ENCODE results near the gene WNT8A. TPM values are rescaled to one million over a fixed set of nuclear protein-coding genes. Genes with fewer than 3 reads are reported as not detected.

The WNT8A gene
- total RNA-seq, 1 donor from 2014 or later, result not detected

DNA sequence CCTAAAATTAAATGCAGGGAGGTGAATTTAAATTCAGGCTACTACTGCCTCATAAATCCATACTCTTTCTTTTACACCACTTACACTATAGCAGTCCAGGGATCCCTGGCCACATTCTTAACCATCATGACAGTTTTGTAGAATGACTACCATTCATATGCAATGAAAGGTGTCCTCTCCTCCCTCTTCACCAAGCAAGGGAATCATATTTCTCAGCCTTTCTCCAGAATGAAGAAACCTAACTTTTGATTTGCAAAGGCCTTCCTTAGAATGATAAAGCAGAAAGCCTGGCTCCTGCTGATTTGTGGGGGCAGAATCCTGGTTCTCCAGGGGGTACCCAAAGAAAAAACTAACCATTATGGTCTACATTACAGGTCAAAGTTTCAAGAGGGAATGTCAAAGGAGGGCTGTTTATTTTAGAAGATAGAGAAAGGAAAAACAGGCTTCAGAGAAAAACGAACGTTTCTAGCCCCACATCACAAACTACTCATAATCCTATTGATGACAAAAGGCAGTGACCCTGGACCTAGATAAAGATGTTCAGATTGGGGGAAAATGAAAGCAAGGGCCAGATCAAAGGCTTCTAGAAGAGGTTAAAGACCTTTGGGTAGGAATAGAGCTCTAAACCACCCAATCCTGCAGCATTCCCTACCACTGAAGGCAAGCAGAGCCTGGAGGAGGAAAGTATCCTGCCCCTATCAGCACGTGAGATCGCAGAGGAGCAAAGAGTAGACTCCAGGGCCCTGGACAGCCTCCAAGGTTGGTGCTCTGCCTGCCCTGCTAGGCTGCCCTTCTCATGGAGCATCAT, 11.5 kb downstream of the WNT8A start:
- no peak for DNase-seq (ENCODE audit: low spot score in 2 of 2)
- Histone ChIP-seq H3K4me1 (no peaks in the 10 kb centered on the region), H3K9me3 (no peaks in the 10 kb centered on the region), H3K36me3 (no peaks in the 10 kb centered on the region), H3K27me3 (no peaks in the 10 kb centered on the region), H3K4me3 (no peak overlapping the region), H3K27ac (no peak overlapping the region)
- TF ChIP-seq, protein P1, sequence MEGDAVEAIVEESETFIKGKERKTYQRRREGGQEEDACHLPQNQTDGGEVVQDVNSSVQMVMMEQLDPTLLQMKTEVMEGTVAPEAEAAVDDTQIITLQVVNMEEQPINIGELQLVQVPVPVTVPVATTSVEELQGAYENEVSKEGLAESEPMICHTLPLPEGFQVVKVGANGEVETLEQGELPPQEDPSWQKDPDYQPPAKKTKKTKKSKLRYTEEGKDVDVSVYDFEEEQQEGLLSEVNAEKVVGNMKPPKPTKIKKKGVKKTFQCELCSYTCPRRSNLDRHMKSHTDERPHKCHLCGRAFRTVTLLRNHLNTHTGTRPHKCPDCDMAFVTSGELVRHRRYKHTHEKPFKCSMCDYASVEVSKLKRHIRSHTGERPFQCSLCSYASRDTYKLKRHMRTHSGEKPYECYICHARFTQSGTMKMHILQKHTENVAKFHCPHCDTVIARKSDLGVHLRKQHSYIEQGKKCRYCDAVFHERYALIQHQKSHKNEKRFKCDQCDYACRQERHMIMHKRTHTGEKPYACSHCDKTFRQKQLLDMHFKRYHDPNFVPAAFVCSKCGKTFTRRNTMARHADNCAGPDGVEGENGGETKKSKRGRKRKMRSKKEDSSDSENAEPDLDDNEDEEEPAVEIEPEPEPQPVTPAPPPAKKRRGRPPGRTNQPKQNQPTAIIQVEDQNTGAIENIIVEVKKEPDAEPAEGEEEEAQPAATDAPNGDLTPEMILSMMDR (IDR thresholded peaks at IDR 0.05), result no peak
- intact Hi-C loops (cut with DNase I), result no loop called here

DNA sequence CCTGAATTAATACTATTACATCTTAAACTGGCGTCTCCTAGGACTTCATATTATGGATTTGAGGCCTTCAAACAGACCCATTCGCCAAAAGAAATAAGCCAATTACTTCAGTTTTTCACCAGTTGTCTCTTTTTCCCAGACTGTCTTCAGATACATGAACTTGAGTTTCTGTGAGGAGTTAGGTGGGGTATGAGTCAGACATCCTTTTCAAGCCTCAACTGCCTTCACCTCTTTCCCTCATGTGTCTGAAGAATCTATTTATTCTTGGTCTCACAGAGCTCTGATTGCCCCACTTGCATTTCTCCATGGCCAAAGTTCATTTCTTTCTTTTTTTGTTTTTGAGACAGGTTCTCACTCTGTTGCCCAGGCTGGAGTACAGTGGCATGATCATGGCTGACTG, 12.5 kb downstream of the WNT8A start:
- H3K4me1 ChIP-seq, result no peaks in the 10 kb centered on the region
- no peak for DNase-seq (ENCODE audit: low spot score in 2 of 2)
- intact Hi-C loops (cut with DNase I), result no loop called here
- TF ChIP-seq, protein P1 (IDR thresholded peaks at IDR 0.05), result no peak
- no peak overlapping the region for H3K27ac ChIP-seq
- H3K27me3 ChIP-seq, result no peaks in the 10 kb centered on the region
- no peak overlapping the region for H3K4me3 ChIP-seq
- no peaks in the 10 kb centered on the region for H3K9me3 ChIP-seq
- H3K36me3 ChIP-seq, result no peaks in the 10 kb centered on the region

DNA sequence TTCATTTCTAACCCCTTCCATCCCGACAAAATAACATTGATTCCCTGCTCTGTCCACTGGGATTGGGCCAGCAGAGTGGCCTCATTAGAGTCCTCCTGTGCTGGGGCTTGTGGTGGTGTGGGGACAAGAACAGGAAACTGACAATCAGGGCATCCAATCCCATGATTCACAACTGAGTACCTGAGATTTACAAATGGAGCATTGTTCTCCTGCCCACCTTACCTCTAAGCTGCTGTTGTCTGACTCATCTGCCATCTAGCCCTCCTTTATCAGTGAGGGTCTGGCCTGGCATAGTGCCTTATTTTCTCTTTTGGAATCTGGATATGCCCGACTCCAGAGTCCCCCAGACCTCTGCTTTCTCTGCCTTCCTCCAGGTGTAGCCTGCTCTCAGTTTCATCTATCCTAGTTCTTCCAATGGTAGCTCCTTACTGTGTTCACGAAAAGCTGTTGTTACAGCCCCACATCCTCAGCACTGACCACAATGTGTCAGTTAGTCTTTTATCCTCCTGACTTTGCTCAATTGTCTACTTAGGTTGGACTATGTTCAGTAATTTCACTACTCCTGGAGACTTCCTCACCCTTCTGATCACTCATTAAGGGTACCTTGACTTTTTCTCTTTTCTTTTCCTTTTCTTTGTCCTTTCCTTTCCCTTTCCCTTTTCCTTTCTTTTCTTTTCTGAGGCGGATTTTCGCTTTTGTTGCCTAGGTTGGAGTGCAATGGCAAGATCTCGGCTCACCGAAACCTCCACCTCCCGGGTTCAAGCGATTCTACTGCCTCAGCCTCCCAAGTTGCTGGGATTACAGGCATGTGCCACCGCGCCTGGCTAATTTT, 13.4 kb downstream of the WNT8A start:
- TF ChIP-seq, protein P1 (IDR thresholded peaks at IDR 0.05), result no peak
- Histone ChIP-seq H3K9me3 (no peaks in the 10 kb centered on the region), H3K4me3 (no peak overlapping the region), H3K27me3 (no peaks in the 10 kb centered on the region), H3K4me1 (no peaks in the 10 kb centered on the region), H3K27ac (no peak overlapping the region), H3K36me3 (no peaks in the 10 kb centered on the region)
- no peak for DNase-seq (ENCODE audit: low spot score in 2 of 2)
- intact Hi-C loops (cut with DNase I), result no loop called here

GRCh38 chr5:138102454-138103318, 18.9 kb downstream of the WNT8A start:
- Histone ChIP-seq H3K4me3 (no peak overlapping the region), H3K27ac (no peak overlapping the region), H3K36me3 (no peaks in the 10 kb centered on the region), H3K27me3 (no peaks in the 10 kb centered on the region), H3K9me3 (no peaks in the 10 kb centered on the region), H3K4me1 (no peaks in the 10 kb centered on the region)
- no peak for DNase-seq (ENCODE audit: low spot score in 2 of 2)
- intact Hi-C loops (cut with DNase I), result no loop called here
- TF ChIP-seq, protein P1 (IDR thresholded peaks at IDR 0.05), result no peak

DNA sequence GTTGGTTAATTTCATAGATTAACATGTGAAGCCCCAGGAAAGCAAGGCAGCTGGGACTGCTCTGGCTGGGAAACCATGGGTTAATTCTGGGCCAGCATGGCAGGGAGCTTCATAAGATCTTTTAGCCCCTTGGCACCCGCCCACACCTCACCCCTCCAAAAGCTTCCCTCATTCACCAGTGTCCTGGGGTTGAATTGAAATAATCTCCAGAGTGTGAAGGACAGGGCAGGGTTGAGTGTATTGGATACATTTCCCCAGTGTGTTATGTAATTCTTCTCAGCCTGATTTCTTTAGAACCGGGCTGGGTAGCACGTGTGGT, 19.4 kb downstream of the WNT8A start:
- TF ChIP-seq, protein P1 (IDR thresholded peaks at IDR 0.05), result no peak
- H3K27me3 ChIP-seq, result no peaks in the 10 kb centered on the region
- H3K9me3 ChIP-seq, result no peaks in the 10 kb centered on the region
- H3K4me1 ChIP-seq, result no peaks in the 10 kb centered on the region
- no peak overlapping the region for H3K4me3 ChIP-seq
- H3K36me3 ChIP-seq, result no peaks in the 10 kb centered on the region
- intact Hi-C loops (cut with DNase I), result no loop called here
- DNase-seq (ENCODE audit: low spot score in 2 of 2), result no peak
- no peak overlapping the region for H3K27ac ChIP-seq
